Fibroblast of lung (primary cell): Measurements from ENCODE around the gene MMP15. TPM values are rescaled to one million over a fixed set of nuclear protein-coding genes. Genes with fewer than 3 reads are reported as not detected.

Experiments used
- DNase-seq, 2 donors: peaks; one replicate each; pipeline versions ENCODE4 v3.0.0 to v3.0.0-alpha.2; 2010; ENCODE audit warnings: low read depth in 2 of 2
- H2AFZ ChIP-seq: 2 replicates; pipeline ENCODE4 v1.5.1; 2012; ENCODE audit warnings: low read length, control low read depth, inconsistent platforms
- H3K27ac ChIP-seq: 2 replicates; pipeline ENCODE4 v1.5.1; 2011; ENCODE audit warnings: low read length, control low read depth; ENCODE audit not compliant: insufficient read depth
- H3K27me3 ChIP-seq: 2 replicates; pipeline ENCODE4 v1.5.1; 2011; ENCODE audit warnings: mild to moderate bottlenecking, low read length; ENCODE audit not compliant: control insufficient read depth, insufficient read depth
- H3K36me3 ChIP-seq: 2 replicates; pipeline ENCODE4 v1.5.1; 2011; ENCODE audit warnings: low read length; ENCODE audit not compliant: control insufficient read depth, insufficient read depth
- H3K4me1 ChIP-seq: 2 replicates; pipeline ENCODE4 v1.5.1; 2011; ENCODE audit warnings: low read length; ENCODE audit not compliant: control insufficient read depth, insufficient read depth; ENCODE audit errors: extremely low read depth
- H3K4me2 ChIP-seq: 2 replicates; pipeline ENCODE4 v1.5.1; 2011; ENCODE audit warnings: low read length, control low read depth; ENCODE audit not compliant: insufficient read depth; ENCODE audit errors: extremely low read depth
- H3K4me3 ChIP-seq, 4 experiments: fragments of 200-600 bp in 1 of 4; sonication (generic) in 1 of 4; replicated peaks in 1 of 4; 2 replicates each; pipeline ENCODE4 v1.5.1; 2011 to 2016; ENCODE audit warnings: low read length in 4 of 4, low read depth in 3 of 4, mild to moderate bottlenecking in 3 of 4, control low read depth in 2 of 4, inconsistent platforms in 1 of 4, mixed read lengths in 1 of 4; ENCODE audit not compliant: insufficient read depth in 1 of 4; ENCODE audit errors: control extremely low read depth in 1 of 4
- H3K79me2 ChIP-seq: 2 replicates; pipeline ENCODE4 v1.5.1; 2012; ENCODE audit warnings: mild to moderate bottlenecking, low read length, inconsistent platforms; ENCODE audit not compliant: control insufficient read depth, insufficient read depth
- H3K9ac ChIP-seq: 2 replicates; pipeline ENCODE4 v1.5.1; 2011; ENCODE audit warnings: mild to moderate bottlenecking, low read length, control low read depth; ENCODE audit not compliant: insufficient read depth
- H3K9me3 ChIP-seq: 2 replicates; pipeline ENCODE4 v1.5.1; 2012; ENCODE audit warnings: low read depth, low read length; ENCODE audit not compliant: control insufficient read depth, insufficient read depth
- H4K20me1 ChIP-seq: 2 replicates; pipeline ENCODE4 v1.5.1; 2011; ENCODE audit warnings: low read length; ENCODE audit not compliant: control insufficient read depth, insufficient read depth; ENCODE audit errors: extremely low read depth
- EZH2 ChIP-seq: IDR thresholded peaks from 2 replicates; pipeline ENCODE4 v1.5.1; 2012; ENCODE audit warnings: low read length, control low read depth, mild to moderate bottlenecking; ENCODE audit errors: missing control alignments
- polyA plus RNA-seq, 2 donors: library from polyadenylated mRNA; depleted of rRNA in 1 of 2; stranded (reverse) in 1 of 2; unstranded in 1 of 2; fragments of >200 nt; gene quantifications; 2 replicates each; pipeline ENCODE4 v1.2.1, GENCODE V29; 2011 to 2012; ENCODE audit warnings: missing spikeins in 1 of 2
- total RNA-seq: library from RNA; depleted of rRNA; stranded (reverse); fragments of >200 nt; gene quantifications from 2 replicates; pipeline ENCODE4 v1.2.1, GENCODE V29; 2014
- TF ChIP-seq, protein P1 (sequence below), 2 donors: IDR thresholded peaks in 1 of 2; conservative IDR thresholded peaks in 1 of 2; 1 replicate in 1 of 2; 2 replicates in 1 of 2; pipeline ENCODE4 v1.5.1; 2011 to 2012; ENCODE audit warnings: low read length in 2 of 2, control low read depth in 1 of 2, inconsistent platforms in 1 of 2, low read depth in 1 of 2, mild to moderate bottlenecking in 1 of 2

The MMP15 gene
- total and polyA plus RNA-seq, 2 donors (not counting 1 experiment from before 2014, with no cell fraction given), result 0.74 to 6.4 TPM

DNA sequence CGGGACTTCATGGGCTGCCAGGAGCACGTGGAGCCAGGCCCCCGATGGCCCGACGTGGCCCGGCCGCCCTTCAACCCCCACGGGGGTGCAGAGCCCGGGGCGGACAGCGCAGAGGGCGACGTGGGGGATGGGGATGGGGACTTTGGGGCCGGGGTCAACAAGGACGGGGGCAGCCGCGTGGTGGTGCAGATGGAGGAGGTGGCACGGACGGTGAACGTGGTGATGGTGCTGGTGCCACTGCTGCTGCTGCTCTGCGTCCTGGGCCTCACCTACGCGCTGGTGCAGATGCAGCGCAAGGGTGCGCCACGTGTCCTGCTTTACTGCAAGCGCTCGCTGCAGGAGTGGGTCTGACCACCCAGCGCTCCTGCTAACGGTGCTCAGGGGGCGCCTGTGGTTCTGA lies 19.5 kb downstream of the MMP15 start:
- DNase-seq, result no peak
- no peaks in the 10 kb centered on the region for H3K79me2 ChIP-seq
- H3K9me3 ChIP-seq, result no peaks in the 10 kb centered on the region
- no peak for TF ChIP-seq EZH2
- TF ChIP-seq, protein P1, sequence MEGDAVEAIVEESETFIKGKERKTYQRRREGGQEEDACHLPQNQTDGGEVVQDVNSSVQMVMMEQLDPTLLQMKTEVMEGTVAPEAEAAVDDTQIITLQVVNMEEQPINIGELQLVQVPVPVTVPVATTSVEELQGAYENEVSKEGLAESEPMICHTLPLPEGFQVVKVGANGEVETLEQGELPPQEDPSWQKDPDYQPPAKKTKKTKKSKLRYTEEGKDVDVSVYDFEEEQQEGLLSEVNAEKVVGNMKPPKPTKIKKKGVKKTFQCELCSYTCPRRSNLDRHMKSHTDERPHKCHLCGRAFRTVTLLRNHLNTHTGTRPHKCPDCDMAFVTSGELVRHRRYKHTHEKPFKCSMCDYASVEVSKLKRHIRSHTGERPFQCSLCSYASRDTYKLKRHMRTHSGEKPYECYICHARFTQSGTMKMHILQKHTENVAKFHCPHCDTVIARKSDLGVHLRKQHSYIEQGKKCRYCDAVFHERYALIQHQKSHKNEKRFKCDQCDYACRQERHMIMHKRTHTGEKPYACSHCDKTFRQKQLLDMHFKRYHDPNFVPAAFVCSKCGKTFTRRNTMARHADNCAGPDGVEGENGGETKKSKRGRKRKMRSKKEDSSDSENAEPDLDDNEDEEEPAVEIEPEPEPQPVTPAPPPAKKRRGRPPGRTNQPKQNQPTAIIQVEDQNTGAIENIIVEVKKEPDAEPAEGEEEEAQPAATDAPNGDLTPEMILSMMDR (conservative IDR thresholded peaks at IDR 0.05 in 1 of 2, IDR thresholded peaks at IDR 0.05 in 1 of 2; ENCODE audit: low read depth in 1 of 2, low read length in 2 of 2), result no peak
- no peaks in the 10 kb centered on the region for H3K27me3 ChIP-seq
- no peaks in the 10 kb centered on the region for H4K20me1 ChIP-seq
- no peaks in the 10 kb centered on the region for H3K4me1 ChIP-seq
- no peak overlapping the region for H2AFZ ChIP-seq
- no peak overlapping the region for H3K4me2 ChIP-seq
- H3K27ac ChIP-seq, result no peak overlapping the region
- no peak overlapping the region for H3K9ac ChIP-seq
- H3K4me3 ChIP-seq, result no peak overlapping the region
- H3K36me3 ChIP-seq, result no peaks in the 10 kb centered on the region

DNA sequence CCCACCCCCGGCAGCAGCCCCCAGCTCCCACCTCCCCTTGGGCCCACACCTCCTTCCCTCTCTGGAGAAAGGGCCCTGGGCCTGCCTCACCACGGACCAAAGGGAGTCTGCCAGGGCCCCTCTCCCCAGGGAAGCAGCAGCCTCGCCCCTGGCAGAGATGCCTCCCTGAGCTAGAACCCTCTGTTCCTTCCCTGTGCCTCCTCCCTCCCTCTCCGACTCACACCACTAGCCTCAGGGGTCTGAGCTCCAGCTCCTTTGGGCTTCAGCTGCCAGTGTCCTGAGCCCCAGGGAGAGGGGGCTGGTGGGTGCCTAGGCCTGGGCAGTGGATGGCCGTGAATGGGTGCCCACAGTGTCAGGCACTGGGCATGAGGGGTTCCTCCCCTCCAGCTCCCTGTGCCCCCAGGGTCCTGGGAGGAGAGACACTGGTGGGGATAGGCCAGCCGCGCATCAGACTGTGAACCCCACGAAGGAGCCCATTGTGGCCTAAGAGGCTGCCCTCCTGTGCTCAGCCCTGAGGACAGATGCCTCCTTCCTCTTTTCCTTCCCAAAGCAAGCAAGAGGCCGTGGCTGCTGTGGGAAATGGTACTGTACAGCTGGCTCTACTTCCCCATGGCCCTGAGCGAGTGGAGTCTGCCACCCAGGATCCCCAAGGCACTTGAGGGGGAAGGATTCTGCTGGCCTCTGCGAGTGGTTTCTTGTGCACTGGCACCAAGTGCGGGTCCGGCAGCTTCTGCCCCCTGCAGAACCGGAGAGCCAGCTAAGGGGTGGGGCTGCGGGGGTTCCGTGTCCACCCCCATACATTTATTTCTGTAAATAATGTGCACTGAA lies 20.7 kb downstream of the MMP15 start:
- no peaks in the 10 kb centered on the region for H3K27me3 ChIP-seq
- H2AFZ ChIP-seq, result no peak overlapping the region
- H3K27ac ChIP-seq, result no peak overlapping the region
- H3K36me3 ChIP-seq, result no peaks in the 10 kb centered on the region
- H4K20me1 ChIP-seq, result no peaks in the 10 kb centered on the region
- H3K9me3 ChIP-seq, result no peaks in the 10 kb centered on the region
- no peak for TF ChIP-seq EZH2
- TF ChIP-seq, protein P1 (conservative IDR thresholded peaks at IDR 0.05 in 1 of 2, IDR thresholded peaks at IDR 0.05 in 1 of 2; ENCODE audit: low read depth in 1 of 2, low read length in 2 of 2), result no peak
- H3K4me2 ChIP-seq, result no peak overlapping the region
- no peak overlapping the region for H3K9ac ChIP-seq
- no peaks in the 10 kb centered on the region for H3K4me1 ChIP-seq
- DNase-seq, result no peak
- no peak overlapping the region for H3K4me3 ChIP-seq
- H3K79me2 ChIP-seq, result no peaks in the 10 kb centered on the region

DNA sequence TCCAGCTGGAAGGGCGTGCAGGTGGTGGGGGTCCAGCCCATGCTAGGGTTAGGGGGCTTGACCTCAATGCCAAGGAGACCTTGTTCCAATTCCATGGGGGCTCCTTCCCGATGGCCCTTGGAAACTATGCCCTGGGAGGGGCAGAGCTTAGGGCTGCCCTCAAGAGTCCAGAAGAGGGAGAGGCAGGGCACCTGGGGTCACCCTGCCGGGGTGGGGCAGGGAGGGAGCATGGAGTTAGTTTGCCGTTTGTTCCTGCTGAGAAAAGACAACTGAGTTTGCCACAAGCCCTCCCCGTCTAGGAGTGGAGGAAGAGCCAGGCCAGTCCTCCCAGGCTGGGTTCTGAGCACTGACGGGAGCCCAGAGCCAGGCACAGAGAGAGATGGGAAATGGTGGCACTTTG lies 21.4 kb downstream of the MMP15 start:
- H2AFZ ChIP-seq, result no peak overlapping the region
- H3K27me3 ChIP-seq, result no peaks in the 10 kb centered on the region
- H3K4me1 ChIP-seq, result no peaks in the 10 kb centered on the region
- H3K27ac ChIP-seq, result no peak overlapping the region
- no peaks in the 10 kb centered on the region for H3K79me2 ChIP-seq
- H4K20me1 ChIP-seq, result no peaks in the 10 kb centered on the region
- H3K4me3 ChIP-seq, result no peak overlapping the region
- TF ChIP-seq, protein P1 (conservative IDR thresholded peaks at IDR 0.05 in 1 of 2, IDR thresholded peaks at IDR 0.05 in 1 of 2; ENCODE audit: low read depth in 1 of 2, low read length in 2 of 2), result no peak
- no peak for TF ChIP-seq EZH2
- no peaks in the 10 kb centered on the region for H3K9me3 ChIP-seq
- H3K9ac ChIP-seq, result no peak overlapping the region
- no peaks in the 10 kb centered on the region for H3K36me3 ChIP-seq
- H3K4me2 ChIP-seq, result no peak overlapping the region
- DNase-seq, result no peak
